WI38 (cell line): Measurements from ENCODE around the gene CROT.

Source experiments
- H3K4me3 ChIP-seq: 2 replicates; pipeline ENCODE4 v1.5.1; 2011; ENCODE audit warnings: low read depth, mild to moderate bottlenecking, control low read depth, low read length
- TF ChIP-seq, protein P1 (sequence below): IDR thresholded peaks from 2 replicates; pipeline ENCODE4 v1.5.1; 2012; ENCODE audit warnings: low read depth, mild to moderate bottlenecking, control low read depth, low read length

The CROT gene

DNA sequence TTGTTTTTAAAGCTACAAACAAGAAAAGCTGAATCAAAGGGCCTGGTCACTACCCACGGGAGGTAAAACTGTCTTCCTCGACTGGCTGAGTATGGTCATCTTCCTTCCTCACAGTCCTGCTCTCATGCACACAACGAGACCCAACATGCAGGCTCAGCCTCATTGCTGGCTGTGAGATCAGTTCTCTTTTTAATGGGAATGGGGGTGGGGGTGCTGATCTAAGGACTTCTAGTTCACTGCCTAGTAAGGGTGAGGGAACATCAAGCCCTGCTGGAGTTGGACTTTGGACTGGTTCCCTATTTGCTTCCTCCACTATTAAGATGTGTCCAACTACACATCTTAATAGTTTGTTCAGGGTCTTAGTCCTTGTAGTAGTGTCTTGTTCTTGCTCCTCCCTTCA lies 81.8 kb downstream of the CROT start:
- no peak overlapping the region for H3K4me3 ChIP-seq
- TF ChIP-seq, protein P1, sequence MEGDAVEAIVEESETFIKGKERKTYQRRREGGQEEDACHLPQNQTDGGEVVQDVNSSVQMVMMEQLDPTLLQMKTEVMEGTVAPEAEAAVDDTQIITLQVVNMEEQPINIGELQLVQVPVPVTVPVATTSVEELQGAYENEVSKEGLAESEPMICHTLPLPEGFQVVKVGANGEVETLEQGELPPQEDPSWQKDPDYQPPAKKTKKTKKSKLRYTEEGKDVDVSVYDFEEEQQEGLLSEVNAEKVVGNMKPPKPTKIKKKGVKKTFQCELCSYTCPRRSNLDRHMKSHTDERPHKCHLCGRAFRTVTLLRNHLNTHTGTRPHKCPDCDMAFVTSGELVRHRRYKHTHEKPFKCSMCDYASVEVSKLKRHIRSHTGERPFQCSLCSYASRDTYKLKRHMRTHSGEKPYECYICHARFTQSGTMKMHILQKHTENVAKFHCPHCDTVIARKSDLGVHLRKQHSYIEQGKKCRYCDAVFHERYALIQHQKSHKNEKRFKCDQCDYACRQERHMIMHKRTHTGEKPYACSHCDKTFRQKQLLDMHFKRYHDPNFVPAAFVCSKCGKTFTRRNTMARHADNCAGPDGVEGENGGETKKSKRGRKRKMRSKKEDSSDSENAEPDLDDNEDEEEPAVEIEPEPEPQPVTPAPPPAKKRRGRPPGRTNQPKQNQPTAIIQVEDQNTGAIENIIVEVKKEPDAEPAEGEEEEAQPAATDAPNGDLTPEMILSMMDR: no peak

DNA sequence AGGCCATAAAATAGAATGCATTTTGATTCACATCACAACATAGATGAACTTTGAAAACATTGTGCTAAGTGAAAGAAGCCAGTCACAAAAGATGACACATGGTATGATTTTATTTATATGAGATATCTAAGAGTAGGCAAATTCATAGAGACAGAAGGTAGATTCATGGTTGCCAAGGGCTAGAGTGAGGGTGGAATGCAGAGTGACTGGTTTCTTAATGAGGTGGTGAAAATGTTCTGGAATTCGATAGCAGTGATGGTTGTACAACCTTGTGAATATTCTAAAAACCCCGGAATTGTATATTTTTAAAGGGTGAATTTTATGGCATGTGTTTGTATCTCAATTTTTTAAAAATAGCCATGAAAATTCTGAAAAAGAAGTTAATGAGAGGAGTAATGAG lies 87.1 kb downstream of the CROT start:
- no peak overlapping the region for H3K4me3 ChIP-seq
- TF ChIP-seq, protein P1: no peak

DNA sequence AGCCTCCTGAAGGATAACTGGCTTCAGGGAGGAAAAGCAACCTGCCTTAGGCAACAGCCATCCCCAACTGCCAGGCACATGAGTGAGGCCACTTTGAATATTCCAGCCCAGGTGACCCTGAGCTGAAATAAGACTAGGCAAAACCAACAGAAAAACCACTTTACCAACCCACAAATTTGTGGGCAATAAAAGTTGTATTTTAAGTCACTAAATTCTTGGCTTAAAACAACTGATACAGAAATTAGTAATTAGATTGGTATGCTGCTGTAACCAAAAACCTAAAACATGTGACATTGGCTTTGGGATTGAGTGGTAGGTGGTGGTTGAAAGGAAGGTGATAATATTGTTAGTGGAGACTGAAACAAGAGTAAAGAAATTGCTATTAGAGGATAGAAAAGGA lies 90.1 kb downstream of the CROT start:
- TF ChIP-seq, protein P1: no peak
- no peak overlapping the region for H3K4me3 ChIP-seq

DNA sequence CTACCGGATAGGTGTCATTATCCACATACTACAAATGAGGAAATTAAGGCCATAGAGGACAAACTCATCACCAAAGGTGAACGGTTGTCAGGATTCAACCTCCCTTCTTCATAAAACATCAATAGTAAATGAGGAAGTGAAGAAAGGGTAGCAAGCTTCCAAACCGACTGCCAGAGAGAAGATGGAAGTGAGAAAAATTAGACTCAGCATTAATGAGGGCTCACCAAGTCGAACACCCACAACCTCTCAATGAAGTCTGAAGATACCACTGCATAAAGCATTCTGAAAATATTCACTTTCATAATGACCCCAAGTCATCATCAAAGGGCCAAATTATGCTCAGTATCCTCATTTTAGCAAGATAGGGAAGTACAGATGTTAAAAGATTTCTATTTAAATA lies 100.4 kb downstream of the CROT start:
- TF ChIP-seq, protein P1: no peak
- no peak overlapping the region for H3K4me3 ChIP-seq

DNA sequence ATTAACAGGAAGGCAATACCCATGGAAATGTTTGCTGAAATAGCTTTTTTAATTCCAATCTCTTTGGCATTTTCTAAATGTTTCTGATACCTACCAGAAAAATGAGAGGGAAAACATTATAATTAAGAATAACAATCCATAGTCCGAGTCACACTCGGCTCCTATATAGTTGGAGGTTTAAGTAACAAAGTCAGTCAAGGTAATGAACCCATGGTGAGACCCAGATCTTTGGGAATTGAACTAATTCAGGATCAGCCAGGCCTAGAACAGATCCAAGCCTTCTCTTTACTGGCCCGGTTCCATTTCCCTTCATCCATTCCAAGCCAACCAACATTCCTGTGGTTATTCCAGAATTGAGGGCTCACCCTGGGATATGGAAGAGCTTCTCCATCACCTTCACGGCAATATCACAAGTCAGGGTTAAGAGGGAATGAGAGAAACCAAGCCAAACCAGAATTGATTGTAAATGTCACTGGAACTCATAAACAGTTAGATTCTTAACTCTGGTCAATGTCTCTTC lies 101.7 kb downstream of the CROT start:
- H3K4me3 ChIP-seq: no peak overlapping the region
- TF ChIP-seq, protein P1: no peak

DNA sequence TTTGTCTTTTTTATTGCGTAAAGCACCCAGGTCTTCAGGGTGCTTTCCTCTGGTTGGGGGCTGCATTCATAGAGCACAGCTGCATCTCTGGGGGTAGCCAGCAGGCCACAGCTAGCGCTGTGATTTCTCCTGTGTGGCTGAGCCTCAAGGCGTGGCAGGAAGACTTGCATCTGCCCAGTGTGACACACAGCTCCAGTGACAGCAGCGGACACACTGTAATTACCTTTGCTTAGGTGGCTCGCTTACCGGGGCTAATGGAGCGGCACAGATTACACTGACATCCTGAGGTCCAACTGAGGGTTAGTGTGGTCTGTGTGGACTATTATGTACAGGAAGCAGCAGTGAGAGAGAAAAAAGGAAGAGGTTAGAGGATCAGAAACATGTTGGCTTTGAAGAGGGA lies 102.9 kb downstream of the CROT start:
- TF ChIP-seq, protein P1: no peak
- H3K4me3 ChIP-seq: no peak overlapping the region
